Measurements from ENCODE around the gene RBBP9. TPM values are rescaled to one million over a fixed set of nuclear protein-coding genes. Genes with fewer than 3 reads are reported as not detected.
"Not testable (repeated sequence)": the region's sequence is repeated elsewhere in the genome, so short reads cannot be mapped to it uniquely, and the experiment has no call there.

RBBP9 gene
- 10 to 100 TPM; 27.7 to 30.4 (median 28.6) TPM for polyA plus RNA-seq (ENCODE audit: insufficient read length in 3 of 3)
- long read RNA-seq, donor 1, partial matches to known transcripts = 0 of 5 reads
- long read RNA-seq, donor 1, other reads (novel, unspliced or antisense) = 0 of 5 reads
- long read RNA-seq, donor 2, transcript RBBP9-201 (5 exons, 3,861 nt) = major isoform, 11 of 11 reads
- long read RNA-seq, donor 2, partial matches to known transcripts = 0 of 11 reads
- long read RNA-seq, donor 2, other reads (novel, unspliced or antisense) = 0 of 11 reads
- long read RNA-seq, donor 3, transcript RBBP9-202 (4 exons, 830 nt) = minor isoform, 5 of 16 reads
- long read RNA-seq, donor 3, transcript RBBP9-201 (5 exons, 3,861 nt) = major isoform, 11 of 16 reads
- long read RNA-seq, donor 3, partial matches to known transcripts = 0 of 16 reads
- long read RNA-seq, donor 3, other reads (novel, unspliced or antisense) = 0 of 16 reads
- long read RNA-seq, donor 4, partial matches to known transcripts = 0 of 7 reads
- long read RNA-seq, donor 4, other reads (novel, unspliced or antisense) = 0 of 7 reads
- long read RNA-seq, donor 5, partial matches to known transcripts = 0 of 4 reads
- long read RNA-seq, donor 5, other reads (novel, unspliced or antisense) = 0 of 4 reads
- long read RNA-seq, donor 6, transcript RBBP9-201 (5 exons, 3,861 nt) = major isoform, 15 of 22 reads
- long read RNA-seq, donor 6, transcript RBBP9-202 (4 exons, 830 nt) = minor isoform, 7 of 22 reads
- long read RNA-seq, donor 6, partial matches to known transcripts = 0 of 22 reads
- long read RNA-seq, donor 6, other reads (novel, unspliced or antisense) = 0 of 22 reads
- long read RNA-seq, donor 7, transcript RBBP9-201 (5 exons, 3,861 nt) = major isoform, 17 of 20 reads
- long read RNA-seq, donor 7, partial matches to known transcripts = 0 of 20 reads
- long read RNA-seq, donor 7, other reads (novel, unspliced or antisense) = 0 of 20 reads
- long read RNA-seq, donor 8, transcript RBBP9-201 (5 exons, 3,861 nt) = major isoform, 6 of 7 reads
- long read RNA-seq, donor 8, partial matches to known transcripts = 0 of 7 reads
- long read RNA-seq, donor 8, other reads (novel, unspliced or antisense) = 0 of 7 reads
- long read RNA-seq, donor 9, transcript RBBP9-201 (5 exons, 3,861 nt) = major isoform, 22 of 92 reads
- long read RNA-seq, donor 9, partial matches to known transcripts = 57 of 92 reads
- long read RNA-seq, donor 9, other reads (novel, unspliced or antisense) = 11 of 92 reads
- long read RNA-seq, donor 10, transcript RBBP9-201 (5 exons, 3,861 nt) = major isoform, 20 of 23 reads
- long read RNA-seq, donor 10, partial matches to known transcripts = 0 of 23 reads
- long read RNA-seq, donor 10, other reads (novel, unspliced or antisense) = 0 of 23 reads
- long read RNA-seq, donor 11, transcript RBBP9-201 (5 exons, 3,861 nt) = major isoform, 12 of 19 reads
- long read RNA-seq, donor 11, partial matches to known transcripts = 5 of 19 reads
- long read RNA-seq, donor 11, other reads (novel, unspliced or antisense) = 0 of 19 reads
- long read RNA-seq, donor 12, transcript RBBP9-201 (5 exons, 3,861 nt) = major isoform, 19 of 31 reads
- long read RNA-seq, donor 12, partial matches to known transcripts = 7 of 31 reads
- long read RNA-seq, donor 12, other reads (novel, unspliced or antisense) = 0 of 31 reads
- long read RNA-seq, donor 13, transcript RBBP9-201 (5 exons, 3,861 nt) = major isoform, 10 of 12 reads
- long read RNA-seq, donor 13, partial matches to known transcripts = 0 of 12 reads
- long read RNA-seq, donor 13, other reads (novel, unspliced or antisense) = 0 of 12 reads
- long read RNA-seq, donor 14, transcript RBBP9-202 (4 exons, 830 nt) = minor isoform, 7 of 35 reads
- long read RNA-seq, donor 14, transcript RBBP9-201 (5 exons, 3,861 nt) = major isoform, 28 of 35 reads
- long read RNA-seq, donor 14, partial matches to known transcripts = 0 of 35 reads
- long read RNA-seq, donor 14, other reads (novel, unspliced or antisense) = 0 of 35 reads
- long read RNA-seq, donor 15, transcript RBBP9-201 (5 exons, 3,861 nt) = major isoform, 13 of 96 reads
- long read RNA-seq, donor 15, transcript RBBP9-202 (4 exons, 830 nt) = minor isoform, 7 of 96 reads
- long read RNA-seq, donor 15, partial matches to known transcripts = 63 of 96 reads
- long read RNA-seq, donor 15, other reads (novel, unspliced or antisense) = 13 of 96 reads
- long read RNA-seq, donor 16, transcript RBBP9-201 (5 exons, 3,861 nt) = major isoform, 15 of 19 reads
- long read RNA-seq, donor 16, partial matches to known transcripts = 0 of 19 reads
- long read RNA-seq, donor 16, other reads (novel, unspliced or antisense) = 0 of 19 reads

DNA sequence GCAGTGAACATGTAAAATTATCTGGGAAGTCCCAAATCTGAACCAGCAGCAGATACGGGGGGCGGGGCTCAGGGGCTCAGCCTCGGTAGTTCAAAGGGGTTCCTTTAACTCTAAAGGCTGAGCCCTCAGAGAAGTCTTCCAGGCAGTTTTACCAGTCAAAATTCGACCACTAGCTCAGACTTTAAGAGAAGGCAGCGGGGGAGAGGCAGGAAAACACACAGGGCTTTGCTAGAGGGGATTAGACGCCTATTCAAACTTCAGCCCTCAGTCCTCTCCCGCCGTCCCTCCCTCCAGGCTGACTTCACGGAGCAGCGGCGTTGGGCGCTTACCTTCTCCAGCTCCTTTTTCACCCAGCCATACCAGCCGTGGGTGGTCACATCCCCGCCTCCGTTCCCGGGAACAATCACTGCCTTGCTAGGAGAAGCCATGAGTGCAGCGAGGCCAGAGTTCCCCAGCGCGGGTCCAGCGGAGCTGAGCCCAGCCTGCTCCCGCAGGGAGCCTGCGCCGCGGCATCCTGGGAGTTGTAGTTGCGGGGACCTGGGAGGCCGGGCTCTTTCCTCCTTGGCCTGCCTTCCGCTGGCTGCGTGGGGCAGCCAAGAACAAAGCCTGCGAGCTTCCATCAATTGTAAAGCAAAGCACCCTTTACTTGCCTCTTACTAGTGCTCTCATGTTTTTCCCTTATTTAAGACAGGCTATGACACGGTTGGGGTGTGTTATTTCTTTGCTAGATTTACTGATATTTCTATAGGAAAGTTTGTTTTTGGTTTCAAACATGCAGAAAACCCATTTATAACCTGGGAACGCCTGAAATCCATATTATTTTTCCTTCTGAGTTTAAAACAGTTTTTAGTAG lies at the start of gene RBBP9:
RBBP9 (minus strand) TSS at position 486 of the 853 bp plus-strand sequence; CDS start at position 428, 58 bp downstream.
- peak; percentile 88 for DNase-seq

DNA sequence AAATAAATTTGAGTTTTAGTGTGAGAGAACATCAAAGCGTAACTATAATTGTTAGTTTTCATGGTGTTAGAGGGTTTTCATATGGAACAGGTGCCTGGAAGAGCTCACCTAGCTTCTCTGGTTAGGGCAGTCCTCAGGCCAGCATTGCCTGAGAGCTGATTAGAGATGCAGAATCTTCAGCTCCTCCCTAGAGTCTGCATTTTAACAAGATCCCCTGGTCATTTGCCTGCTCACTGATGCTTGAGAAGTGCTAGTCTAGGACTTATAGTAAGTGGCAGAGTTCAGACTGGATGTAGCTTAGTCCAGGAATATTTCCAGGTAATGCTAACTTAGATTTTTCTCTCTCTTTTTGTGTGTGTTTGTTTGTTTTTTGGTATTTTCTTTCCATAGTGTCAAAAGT lies 48.5 kb upstream of the RBBP9 start:
- no peak for DNase-seq

DNA sequence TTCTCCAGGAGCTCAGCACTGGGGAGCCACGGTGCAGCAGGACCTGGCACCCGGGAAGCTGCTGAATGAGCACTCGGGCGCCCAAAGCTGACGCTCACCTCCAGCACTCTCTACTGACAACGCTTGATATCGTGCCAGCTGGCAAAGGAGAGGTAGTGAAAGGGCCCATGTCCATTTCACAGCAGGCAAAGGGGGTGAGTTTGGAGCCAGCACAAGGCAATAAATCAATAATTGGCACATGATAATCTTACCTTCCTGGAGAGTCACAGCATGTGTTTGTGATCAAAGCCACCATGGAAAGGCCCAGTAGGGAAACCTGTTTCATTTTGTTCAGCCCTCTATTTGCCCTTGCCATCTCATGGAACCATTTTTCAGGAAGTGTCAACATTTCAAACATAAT lies 46.9 kb upstream of the RBBP9 start:
- DNase-seq = no peak

- no peak for DNase-seq
Measured at GRCh38 chr20:18543216-18543615, 46.2 kb upstream of the RBBP9 start.

DNA sequence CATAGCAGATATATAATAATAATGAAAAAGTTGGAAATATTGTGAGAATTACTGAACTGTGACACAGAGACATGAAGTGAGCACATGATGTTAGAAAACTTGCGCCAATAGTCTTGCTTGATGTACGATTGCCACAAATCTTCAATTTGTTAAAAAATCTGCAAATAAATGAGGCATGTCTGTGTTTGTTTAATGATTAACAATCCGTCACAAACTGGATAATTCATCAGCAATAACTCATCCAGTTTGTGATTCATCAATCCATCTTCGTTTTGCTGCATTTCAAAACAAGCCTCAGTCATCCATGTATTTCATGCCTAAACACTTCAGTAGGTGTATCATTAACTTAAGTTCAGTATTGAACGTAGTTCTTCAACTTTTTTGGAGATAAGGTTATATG lies 44.7 kb upstream of the RBBP9 start:
- no peak for DNase-seq

DNA sequence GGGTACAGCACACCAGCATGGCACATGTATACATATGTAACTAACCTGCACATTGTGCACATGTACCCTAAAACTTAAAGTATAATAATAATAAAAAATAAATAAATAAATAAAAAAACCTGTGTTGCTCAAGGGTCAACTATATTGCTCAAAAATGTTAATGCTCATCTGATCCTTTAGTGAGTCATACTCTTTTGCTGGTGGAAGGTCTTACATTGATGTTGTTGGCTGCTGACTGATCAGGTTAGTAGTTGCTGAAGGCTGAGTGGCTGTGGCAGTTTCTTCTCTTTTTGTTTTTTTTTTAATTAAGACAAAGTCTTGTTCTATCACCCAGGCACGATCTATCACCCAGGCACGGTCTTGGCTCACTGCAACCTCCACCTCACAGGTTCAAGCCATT lies 40.6 kb upstream of the RBBP9 start:
- DNase-seq = no peak

DNA sequence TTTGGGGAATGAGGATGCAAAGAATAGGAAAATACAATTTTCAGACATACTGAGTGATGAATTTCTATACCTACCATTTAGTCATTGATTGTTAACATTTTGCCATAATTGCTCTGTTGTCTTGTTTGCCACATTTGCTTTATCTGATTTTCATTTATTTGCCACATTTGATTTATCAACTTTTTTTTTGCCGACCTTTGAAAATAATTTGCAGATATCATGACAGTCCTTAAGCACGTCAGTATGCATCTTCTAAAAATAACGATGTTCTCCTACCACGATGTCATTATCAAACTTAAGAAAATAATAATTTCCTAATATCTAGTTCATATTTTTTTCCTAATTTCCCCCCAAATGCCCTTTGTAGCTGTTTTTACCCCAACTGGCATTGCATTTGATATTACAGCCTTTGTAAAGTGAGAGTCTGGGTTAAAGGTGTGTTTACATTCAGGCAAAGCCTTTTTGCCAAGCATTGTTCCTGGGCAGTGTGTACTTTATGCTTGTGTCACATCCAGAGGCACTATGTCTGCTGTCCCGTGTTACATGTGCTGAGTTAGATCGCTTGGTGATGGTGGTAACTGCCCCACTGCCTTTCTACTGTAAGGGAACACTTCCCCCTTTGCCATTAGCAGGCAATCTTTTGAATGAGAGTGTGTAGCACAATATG lies 37.1 kb upstream of the RBBP9 start:
- DNase-seq = no peak

DNA sequence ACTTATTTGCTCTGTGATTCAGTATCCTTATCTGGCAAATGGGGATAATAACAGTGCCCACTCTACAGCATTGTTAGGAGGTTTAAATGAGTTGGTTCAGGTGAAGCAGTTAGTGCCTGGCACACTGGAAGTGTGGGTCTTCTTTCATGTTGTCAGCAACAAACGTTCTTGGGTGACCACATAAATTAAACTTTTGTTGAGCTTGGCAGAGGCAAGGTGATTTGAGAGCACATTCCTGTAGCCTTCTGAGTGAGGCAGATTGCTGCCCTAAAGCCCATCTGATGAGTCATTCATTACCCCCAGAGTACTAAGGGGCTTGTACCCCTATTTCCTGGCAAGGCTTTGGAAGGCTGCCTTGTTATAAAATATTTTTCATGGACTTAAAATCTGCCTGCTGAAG lies 36.5 kb upstream of the RBBP9 start:
- no peak for DNase-seq

DNA sequence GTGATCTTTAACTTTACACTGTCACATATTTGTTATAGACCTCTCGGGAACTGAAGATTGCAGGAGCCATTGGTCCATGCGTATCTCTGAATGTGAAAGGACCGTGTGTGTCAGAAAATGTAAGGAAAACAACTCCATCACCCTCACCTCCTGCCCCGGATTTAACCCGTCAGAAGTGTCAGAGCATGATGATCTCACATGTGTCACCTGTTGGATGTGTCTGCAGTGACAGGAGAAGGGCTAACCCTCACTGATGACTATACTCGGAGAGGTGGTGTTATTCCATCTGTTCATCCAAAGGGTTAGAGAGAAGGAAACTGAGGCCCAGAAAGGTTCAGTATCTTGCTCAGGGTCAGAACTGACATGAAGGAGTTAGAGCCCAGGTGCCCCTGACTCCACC lies 35.6 kb upstream of the RBBP9 start:
- DNase-seq = no peak

- DNase-seq = no peak
Measured at GRCh38 chr20:18529041-18529440, 32.0 kb upstream of the RBBP9 start.

DNA sequence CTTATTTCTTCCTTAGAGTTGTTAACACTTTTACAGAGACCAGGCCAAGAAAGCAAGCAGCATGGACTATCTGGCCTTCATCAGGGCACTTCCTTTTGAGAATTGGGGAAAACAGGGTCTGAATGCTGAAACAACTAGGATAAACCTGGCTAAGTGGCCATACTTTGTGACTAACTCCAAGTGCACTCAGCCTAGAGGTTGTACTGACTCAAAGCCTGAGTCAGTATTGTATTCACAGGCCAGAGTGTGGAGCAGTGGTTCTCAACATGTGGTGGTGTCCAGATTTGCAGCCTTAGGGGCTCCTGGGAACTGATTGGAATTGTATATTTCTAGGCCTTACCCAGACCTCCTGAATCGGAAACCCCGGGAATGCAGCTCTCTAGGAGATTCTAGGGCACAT lies 30.8 kb upstream of the RBBP9 start:
- DNase-seq = no peak

DNA sequence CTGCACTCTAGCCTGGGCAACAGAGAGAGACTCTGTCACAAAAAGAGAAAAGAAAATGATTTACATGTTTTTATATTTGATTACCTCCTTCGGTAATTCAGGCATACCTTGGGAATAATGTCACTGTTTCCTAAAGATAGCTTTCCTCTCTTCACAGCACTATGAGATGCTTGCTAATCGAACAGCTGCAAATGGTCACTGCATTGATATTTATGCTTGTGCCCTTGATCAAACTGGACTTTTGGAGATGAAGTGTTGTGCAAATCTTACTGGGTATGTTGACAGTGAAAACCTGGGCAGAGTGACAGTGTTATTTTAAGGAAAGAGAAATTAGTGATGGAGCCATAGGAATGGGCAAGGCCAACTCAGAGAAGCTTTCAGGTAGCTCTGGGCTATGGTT lies 30.3 kb upstream of the RBBP9 start:
- no peak for DNase-seq

- DNase-seq = not testable (repeated sequence)
Measured at GRCh38 chr20:18526761-18527160, 29.7 kb upstream of the RBBP9 start.

- no peak for DNase-seq
Measured at GRCh38 chr20:18524646-18525045, 27.6 kb upstream of the RBBP9 start.

DNA sequence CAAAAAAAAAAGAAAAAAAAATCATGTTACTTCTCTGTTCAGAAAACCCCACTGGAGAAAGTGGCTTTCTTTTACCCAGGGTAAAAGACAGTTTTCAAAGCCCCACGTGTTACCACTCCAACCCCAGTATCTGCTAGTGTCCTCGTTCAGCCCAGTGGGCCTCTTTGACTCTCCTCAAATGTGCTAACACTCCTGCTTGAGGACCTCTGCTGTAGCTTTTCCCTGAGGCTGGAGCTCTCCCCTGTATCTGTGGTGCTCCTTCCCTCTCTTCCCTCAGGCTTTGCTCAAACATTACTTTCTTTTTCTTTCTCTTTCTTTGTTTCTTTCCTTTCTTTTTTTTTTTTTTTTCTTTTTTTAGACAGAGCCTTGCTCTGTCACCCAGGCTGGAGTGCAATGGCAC lies 26.0 kb upstream of the RBBP9 start:
- DNase-seq = no peak

- DNase-seq = not testable (repeated sequence)
Measured at GRCh38 chr20:18522066-18522465, 25.0 kb upstream of the RBBP9 start.

- DNase-seq = no peak
Measured at GRCh38 chr20:18515973-18516372, 18.9 kb upstream of the RBBP9 start.

GRCh38 chr20:18514127-18514526 lies 17.1 kb upstream of the RBBP9 start:
- no peak for DNase-seq
